GM12801 (cell line): Measurements from ENCODE around the gene NEK4.

Experiments used
- CTCF ChIP-seq: IDR thresholded peaks from one replicate; pipeline ENCODE4 v1.5.1; 2011; ENCODE audit warnings: control low read depth; ENCODE audit not compliant: insufficient read length; ENCODE audit errors: extremely low read depth

Gene NEK4

GRCh38 chr3:52798978-52799476 is 28.3 kb upstream of the NEK4 start:
- no peak for TF ChIP-seq CTCF

GRCh38 chr3:52798376-52798977 is 27.7 kb upstream of the NEK4 start:
- no peak for TF ChIP-seq CTCF

- no peak for TF ChIP-seq CTCF
Measured at GRCh38 chr3:52796411-52796810, 25.7 kb upstream of the NEK4 start.

GRCh38 chr3:52795298-52795900 is 24.7 kb upstream of the NEK4 start:
- TF ChIP-seq CTCF = no peak

- no peak for TF ChIP-seq CTCF
Measured at GRCh38 chr3:52794612-52795099, 23.9 kb upstream of the NEK4 start, which contains the start of gene ITIH3. Gene ITIH3, plus strand, starts transcription at chr3:52794796. Its CDS starts 8 bp downstream, at chr3:52794804.

- no peak for TF ChIP-seq CTCF
Measured at GRCh38 chr3:52793702-52794611, 23.2 kb upstream of the NEK4 start.
